Karpas-422 (cell line): ENCODE data around the gene CLEC1A. TPM values are rescaled to one million over a fixed set of nuclear protein-coding genes. Genes with fewer than 3 reads are reported as not detected.
"Not testable (repeated sequence)": the region's sequence is repeated elsewhere in the genome, so short reads cannot be mapped to it uniquely, and the experiment has no call there.

ENCODE experiments used
- DNase-seq: peaks from one replicate; pipeline ENCODE4 v3.0.0-alpha.2; 2015
- H2AFZ ChIP-seq: fragments of 200-600 bp; sonication (generic); 2 replicates; pipeline ENCODE4 v1.6.1; 2014; ENCODE audit warnings: antibody characterized with exemption, low read length, mixed read lengths
- H3K27ac ChIP-seq: fragments of 200-600 bp; sonication (generic); 2 replicates; pipeline ENCODE4 v1.5.1; 2014; ENCODE audit warnings: mild to moderate bottlenecking, low read length, moderate library complexity
- H3K27me3 ChIP-seq: fragments of 200-600 bp; sonication (generic); 2 replicates; pipeline ENCODE4 v1.6.1; 2014; ENCODE audit warnings: low read length, mixed read lengths
- H3K36me3 ChIP-seq: fragments of 200-600 bp; sonication (generic); 2 replicates; pipeline ENCODE4 v1.6.1; 2014; ENCODE audit warnings: low read length, mixed read lengths; ENCODE audit not compliant: insufficient read depth
- H3K4me1 ChIP-seq: fragments of 200-600 bp; sonication (generic); 2 replicates; pipeline ENCODE4 v1.6.1; 2014; ENCODE audit warnings: mild to moderate bottlenecking, low read length, mixed read lengths
- H3K4me2 ChIP-seq: fragments of 200-600 bp; sonication (generic); 2 replicates; pipeline ENCODE4 v1.6.1; 2014; ENCODE audit warnings: low read length, low read depth, mild to moderate bottlenecking; ENCODE audit not compliant: poor library complexity, severe bottlenecking
- H3K4me3 ChIP-seq: fragments of 200-600 bp; sonication (generic); 2 replicates; pipeline ENCODE4 v1.5.1; 2014; ENCODE audit warnings: mild to moderate bottlenecking, antibody characterized with exemption, low read length, mixed read lengths
- H3K79me2 ChIP-seq: fragments of 200-600 bp; sonication (generic); 2 replicates; pipeline ENCODE4 v1.6.1; 2014; ENCODE audit warnings: mild to moderate bottlenecking, low read length, mixed read lengths
- H3K9ac ChIP-seq: fragments of 200-600 bp; sonication (generic); 2 replicates; pipeline ENCODE4 v1.6.0; 2014; ENCODE audit warnings: low read length
- H3K9me2 ChIP-seq: fragments of 200-600 bp; sonication (generic), shearing (Covaris generic); replicated peaks from 2 replicates; pipeline ENCODE4 v1.6.0; 2014; ENCODE audit warnings: mild to moderate bottlenecking, low read length, moderate library complexity; ENCODE audit not compliant: insufficient read depth
- H3K9me3 ChIP-seq: fragments of 300-700, 200-600 bp; sonication (generic); 2 replicates; pipeline ENCODE4 v1.6.1; 2014; ENCODE audit warnings: low read length, mixed read lengths
- H4K20me1 ChIP-seq: fragments of 200-600 bp; sonication (generic); 2 replicates; pipeline ENCODE4 v1.6.1; 2014; ENCODE audit warnings: mild to moderate bottlenecking, antibody characterized with exemption, low read length, low read depth; ENCODE audit not compliant: insufficient read depth
- total RNA-seq: library from RNA; depleted of rRNA; stranded (reverse); fragments of >200 nt; shearing (Covaris generic); gene quantifications from 2 replicates; pipeline ENCODE4 v1.2.3, GENCODE V29; 2014; ENCODE audit warnings: low replicate concordance; rRNA removed

CLEC1A gene
- total RNA-seq, 1 experiment from 2014 or later: not detected

DNA sequence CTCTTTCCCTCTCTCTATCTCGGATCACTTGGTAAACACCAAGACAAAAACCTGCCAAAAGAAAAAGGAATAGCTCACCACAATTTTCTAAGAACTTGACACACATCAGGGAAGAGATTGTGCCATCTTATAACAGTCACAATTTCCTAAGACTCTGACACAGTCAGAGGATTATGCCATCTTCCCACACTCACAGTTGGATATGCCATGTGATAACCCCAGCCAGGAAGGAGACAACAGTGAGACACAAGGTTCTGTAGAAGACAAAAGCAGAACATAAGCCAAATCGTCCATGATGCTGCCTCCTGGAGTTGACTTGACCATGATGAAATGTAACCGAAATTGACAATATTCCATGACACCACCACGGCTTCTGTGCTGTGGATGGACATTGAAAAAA, 71.1 kb downstream of the CLEC1A start:
- Histone ChIP-seq H3K9me2 (no peaks in the 10 kb centered on the region), H3K9ac (no peak overlapping the region), H3K79me2 (no peaks in the 10 kb centered on the region), H3K9me3 (no peaks in the 10 kb centered on the region), H2AFZ (no peak overlapping the region), H3K27me3 (no peaks in the 10 kb centered on the region), H3K27ac (no peak overlapping the region), H3K36me3 (no peaks in the 10 kb centered on the region), H3K4me1 (no peaks in the 10 kb centered on the region), H4K20me1 (no peaks in the 10 kb centered on the region), H3K4me3 (no peak overlapping the region), H3K4me2 (no peak overlapping the region)
- no peak for DNase-seq

DNA sequence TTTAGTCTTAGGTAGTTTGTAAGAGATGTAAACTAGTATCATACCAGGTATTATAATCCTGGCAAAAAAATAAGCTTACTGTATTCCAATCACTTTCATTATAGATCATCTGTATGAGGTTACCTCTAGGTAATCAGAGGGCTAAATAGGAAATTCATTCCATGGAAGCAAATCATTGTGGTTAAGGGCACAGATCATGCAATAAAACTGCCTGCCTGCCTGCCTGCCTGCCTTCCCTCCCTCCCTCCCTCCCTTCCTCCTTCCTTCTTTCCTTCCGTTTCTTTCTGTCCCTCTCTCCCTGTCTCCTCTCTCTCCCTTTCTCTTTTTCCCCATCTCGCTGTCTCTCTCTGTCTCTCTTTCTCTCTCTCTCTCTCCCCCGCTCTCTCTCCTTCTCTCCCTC, 71.5 kb downstream of the CLEC1A start:
- no peaks in the 10 kb centered on the region for H3K36me3 ChIP-seq
- H3K4me2 ChIP-seq: no peak overlapping the region
- H2AFZ ChIP-seq: no peak overlapping the region
- H3K9me2 ChIP-seq: no peaks in the 10 kb centered on the region
- no peaks in the 10 kb centered on the region for H3K4me1 ChIP-seq
- no peaks in the 10 kb centered on the region for H3K27me3 ChIP-seq
- no peaks in the 10 kb centered on the region for H3K79me2 ChIP-seq
- H4K20me1 ChIP-seq: no peaks in the 10 kb centered on the region
- no peak overlapping the region for H3K4me3 ChIP-seq
- no peak overlapping the region for H3K27ac ChIP-seq
- H3K9me3 ChIP-seq: no peaks in the 10 kb centered on the region
- DNase-seq: no peak
- no peak overlapping the region for H3K9ac ChIP-seq

DNA sequence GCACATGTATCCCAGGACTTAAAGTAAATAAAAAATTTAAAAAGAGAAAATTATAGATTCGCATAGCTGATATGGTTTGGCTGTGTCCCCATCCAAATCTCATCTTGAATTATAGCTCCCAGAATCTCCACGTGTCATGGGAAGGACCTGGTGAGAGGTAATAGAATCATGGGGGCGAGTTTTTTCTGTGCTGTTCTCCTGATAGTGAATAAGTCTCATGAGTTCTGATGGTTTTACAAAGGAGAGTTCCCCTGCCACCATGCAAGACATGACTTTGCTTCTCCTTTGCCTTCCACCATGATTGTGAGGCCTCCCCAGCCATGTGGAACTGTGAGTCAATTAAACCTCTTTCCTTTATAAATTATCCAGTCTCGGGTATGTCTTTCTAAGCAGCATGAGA, 72.1 kb downstream of the CLEC1A start:
- not testable (repeated sequence) for H3K79me2 ChIP-seq, H3K9me3 ChIP-seq, H3K27ac ChIP-seq, H3K9me2 ChIP-seq, H2AFZ ChIP-seq, H3K4me2 ChIP-seq, H3K27me3 ChIP-seq, H3K4me1 ChIP-seq, H4K20me1 ChIP-seq, H3K4me3 ChIP-seq, H3K36me3 ChIP-seq, H3K9ac ChIP-seq, DNase-seq

DNA sequence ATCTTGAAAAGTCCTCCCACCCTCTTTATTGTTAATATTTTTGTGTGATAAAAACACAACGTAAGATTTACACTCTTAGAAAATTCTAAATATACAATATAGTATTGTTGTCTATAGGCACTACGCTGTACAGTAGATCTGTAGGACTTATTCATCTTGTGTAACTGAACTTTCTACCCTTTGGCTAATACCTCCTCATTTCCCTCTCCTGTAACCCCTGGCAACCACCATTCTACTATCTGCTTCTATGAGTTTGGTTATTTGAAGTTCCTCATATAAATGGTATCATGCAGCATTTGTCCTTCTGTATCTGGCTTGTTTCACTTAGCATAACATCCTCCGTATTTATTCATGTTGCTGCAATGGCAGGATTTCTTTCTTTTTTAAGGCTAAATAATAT, 73.5 kb downstream of the CLEC1A start:
- no peak overlapping the region for H2AFZ ChIP-seq
- H3K27me3 ChIP-seq: no peaks in the 10 kb centered on the region
- no peak for DNase-seq
- H3K4me1 ChIP-seq: no peaks in the 10 kb centered on the region
- no peak overlapping the region for H3K4me3 ChIP-seq
- H3K9me2 ChIP-seq: no peaks in the 10 kb centered on the region
- H3K4me2 ChIP-seq: no peak overlapping the region
- no peak overlapping the region for H3K27ac ChIP-seq
- no peaks in the 10 kb centered on the region for H3K79me2 ChIP-seq
- no peaks in the 10 kb centered on the region for H3K9me3 ChIP-seq
- no peak overlapping the region for H3K9ac ChIP-seq
- no peaks in the 10 kb centered on the region for H3K36me3 ChIP-seq
- H4K20me1 ChIP-seq: no peaks in the 10 kb centered on the region

DNA sequence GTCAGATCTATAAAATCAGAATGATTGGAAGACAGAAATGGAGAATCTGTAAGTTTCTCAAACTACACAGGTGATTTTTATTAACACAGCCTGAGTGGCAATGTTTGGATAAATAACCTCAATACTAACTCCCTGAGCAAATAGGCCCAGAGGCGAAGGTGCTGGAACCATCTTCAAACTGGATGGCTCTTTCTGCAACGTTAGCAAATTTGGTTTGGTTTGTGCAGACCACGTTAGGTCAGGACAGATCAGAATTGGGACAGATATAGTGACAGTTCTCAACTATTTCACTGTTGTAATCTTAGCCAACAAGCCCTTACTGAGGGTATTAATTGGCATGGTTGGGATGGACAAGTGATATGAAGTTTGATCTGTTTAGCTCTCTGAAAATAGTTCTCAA, 77.4 kb downstream of the CLEC1A start:
- Histone ChIP-seq H3K36me3 (no peaks in the 10 kb centered on the region), H4K20me1 (no peaks in the 10 kb centered on the region), H3K9me3 (no peaks in the 10 kb centered on the region), H3K27ac (no peak overlapping the region), H3K27me3 (no peaks in the 10 kb centered on the region), H3K9ac (no peak overlapping the region), H3K4me2 (no peak overlapping the region), H3K79me2 (no peaks in the 10 kb centered on the region), H3K4me3 (no peak overlapping the region), H2AFZ (no peak overlapping the region), H3K9me2 (no peaks in the 10 kb centered on the region), H3K4me1 (no peaks in the 10 kb centered on the region)
- DNase-seq: no peak

Other genes with a start within 250 kb of the CLEC1A start
- gene CLEC2B, start 229.6 kb downstream of the CLEC1A start, total RNA-seq: not detected in 2 replicates
- gene KLRF2, start 217.5 kb downstream of the CLEC1A start, total RNA-seq: not detected in 2 replicates
- gene CLEC2A, start 166.6 kb downstream of the CLEC1A start, total RNA-seq: not detected in 2 replicates
- not detected in 2 replicates for gene CLEC12A, start 127.6 kb downstream of the CLEC1A start, total RNA-seq
- not detected in 2 replicates for gene CLEC1B, start 99.9 kb downstream of the CLEC1A start, total RNA-seq
- gene CLEC12B, start 88.4 kb downstream of the CLEC1A start, total RNA-seq: not detected in 2 replicates
- not detected in 2 replicates for gene CLEC9A, start 68.3 kb downstream of the CLEC1A start, total RNA-seq
- not detected in 2 replicates for gene CLEC7A, start 31.2 kb upstream of the CLEC1A start, total RNA-seq
- gene OLR1, start 73.1 kb upstream of the CLEC1A start, total RNA-seq: not detected in 2 replicates
- not detected in 2 replicates for gene TMEM52B, start 80.0 kb upstream of the CLEC1A start, total RNA-seq
- 0.56 and 0.90 TPM in 2 replicates for gene GABARAPL1, start 113.9 kb upstream of the CLEC1A start, total RNA-seq
- gene KLRD1, start 208.9 kb upstream of the CLEC1A start, total RNA-seq: not detected in 2 replicates